ENCODE results near the gene LPP.

The LPP gene

GRCh38 chr3:188304501-188304900 is 150.5 kb downstream of the LPP start:
- no peak for FAIRE-seq

GRCh38 chr3:188305220-188305619 is 151.3 kb downstream of the LPP start:
- FAIRE-seq: no peak

GRCh38 chr3:188306435-188307005 is 152.6 kb downstream of the LPP start:
- no peak for FAIRE-seq

- FAIRE-seq: no peak
Observed at GRCh38 chr3:188309437-188310269, 155.7 kb downstream of the LPP start.

GRCh38 chr3:188310270-188310710 is 156.3 kb downstream of the LPP start:
- no peak for FAIRE-seq

GRCh38 chr3:188315553-188315952 is 161.6 kb downstream of the LPP start:
- no peak for FAIRE-seq

GRCh38 chr3:188316021-188316722 is 162.2 kb downstream of the LPP start:
- no peak for FAIRE-seq

- no peak for FAIRE-seq
Observed at GRCh38 chr3:188316723-188317070, 162.7 kb downstream of the LPP start.

- FAIRE-seq: no peak
Observed at GRCh38 chr3:188319569-188319968, 165.6 kb downstream of the LPP start.

GRCh38 chr3:188320757-188321156 is 166.8 kb downstream of the LPP start:
- FAIRE-seq: no peak

- FAIRE-seq: no peak
Observed at GRCh38 chr3:188321258-188321657, 167.3 kb downstream of the LPP start.

GRCh38 chr3:188322135-188322887 is 168.4 kb downstream of the LPP start:
- FAIRE-seq: no peak

GRCh38 chr3:188323067-188323842 is 169.3 kb downstream of the LPP start:
- FAIRE-seq: no peak

GRCh38 chr3:188326111-188326510 is 172.2 kb downstream of the LPP start:
- FAIRE-seq: no peak

- FAIRE-seq: no peak
Observed at GRCh38 chr3:188326968-188327367, 173.0 kb downstream of the LPP start.

GRCh38 chr3:188327433-188327832 is 173.5 kb downstream of the LPP start:
- FAIRE-seq: no peak

- no peak for FAIRE-seq
Observed at GRCh38 chr3:188330138-188330537, 176.2 kb downstream of the LPP start.

- FAIRE-seq: no peak
Observed at GRCh38 chr3:188331166-188331565, 177.2 kb downstream of the LPP start.

GRCh38 chr3:188332085-188332484 is 178.1 kb downstream of the LPP start:
- no peak for FAIRE-seq

- FAIRE-seq: no peak
Observed at GRCh38 chr3:188335656-188336055, 181.7 kb downstream of the LPP start.

GRCh38 chr3:188336178-188336577 is 182.2 kb downstream of the LPP start:
- FAIRE-seq: no peak

- FAIRE-seq: no peak
Observed at GRCh38 chr3:188337232-188337631, 183.3 kb downstream of the LPP start.

Measured in A204.1 (cell line).